ENCODE data around the gene OASL. TPM values are rescaled to one million over a fixed set of nuclear protein-coding genes. Genes with fewer than 3 reads are reported as not detected.

The OASL gene
- total RNA-seq, 1 donor from 2014 or later: not detected

- DNase-seq (ENCODE audit: low spot score): no peak
- TF ChIP-seq EZH2phosphoT487 (IDR thresholded peaks at IDR 0.05) (no peak), EZH2 (IDR thresholded peaks at IDR 0.05) (no peak), CTCF (IDR thresholded peaks at IDR 0.05) (no peak)
- no peak overlapping the region for H3K4me3 Mint-ChIP-seq
Measured at GRCh38 chr12:120994059-120994458, 45.0 kb downstream of the OASL start.

GRCh38 chr12:120993496-120993895, 45.5 kb downstream of the OASL start:
- Histone ChIP-seq H3F3A (ENCODE audit: low read depth) (no peaks in the 10 kb centered on the region), H3K27ac (no peak overlapping the region), H3K4me3 (no peak overlapping the region), H4K20me1 (ENCODE audit: low read depth) (no peaks in the 10 kb centered on the region), H3K9me3 (ENCODE audit: low read depth) (no peaks in the 10 kb centered on the region), H3K4me2 (no peak overlapping the region), H3K27me3 (no peaks in the 10 kb centered on the region), H3K9ac (no peak overlapping the region), H2AFZ (replicated peaks) (no peak overlapping the region), H3K36me3 (no peaks in the 10 kb centered on the region), H3K4me1 (no peaks in the 10 kb centered on the region), H3K79me2 (ENCODE audit: low read depth) (no peaks in the 10 kb centered on the region)
- TF ChIP-seq EZH2phosphoT487 (IDR thresholded peaks at IDR 0.05) (no peak), EZH2 (IDR thresholded peaks at IDR 0.05) (no peak), CTCF (IDR thresholded peaks at IDR 0.05) (no peak)
- Mint-ChIP-seq H3K4me3 (no peak overlapping the region), H3K9me3 (no peaks in the 10 kb centered on the region), H3K4me1 (peaks cover 7% of the 10 kb centered on the region), H3K36me3 (no peaks in the 10 kb centered on the region), H3K27me3 (ENCODE audit: insufficient read depth, low read depth) (peaks cover 14% of the 10 kb centered on the region), H3K27ac (no peak overlapping the region)
- no peak for DNase-seq (ENCODE audit: low spot score)

More at GRCh38 chr12:120994059-120994458, 45.0 kb downstream of the OASL start:
- H3K27ac Mint-ChIP-seq: no peak overlapping the region
- Histone ChIP-seq H3K27me3 (no peaks in the 10 kb centered on the region), H3F3A (ENCODE audit: low read depth) (no peaks in the 10 kb centered on the region), H4K20me1 (ENCODE audit: low read depth) (no peaks in the 10 kb centered on the region), H2AFZ (replicated peaks) (no peak overlapping the region), H3K4me1 (no peaks in the 10 kb centered on the region), H3K4me2 (no peak overlapping the region), H3K79me2 (ENCODE audit: low read depth) (no peaks in the 10 kb centered on the region), H3K9me3 (ENCODE audit: low read depth) (no peaks in the 10 kb centered on the region), H3K36me3 (no peaks in the 10 kb centered on the region), H3K4me3 (no peak overlapping the region), H3K27ac (no peak overlapping the region), H3K9ac (no peak overlapping the region)
- H3K4me1 Mint-ChIP-seq: peaks cover 9% of the 10 kb centered on the region
- H3K36me3 Mint-ChIP-seq: no peaks in the 10 kb centered on the region
- H3K9me3 Mint-ChIP-seq: no peaks in the 10 kb centered on the region
- H3K27me3 Mint-ChIP-seq (ENCODE audit: insufficient read depth, low read depth): peaks cover 14% of the 10 kb centered on the region

GRCh38 chr12:120992989-120993388, 46.1 kb downstream of the OASL start:
- Histone ChIP-seq H3K4me1 (no peaks in the 10 kb centered on the region), H4K20me1 (ENCODE audit: low read depth) (no peaks in the 10 kb centered on the region), H2AFZ (replicated peaks) (no peak overlapping the region), H3K4me2 (no peak overlapping the region), H3K27me3 (no peaks in the 10 kb centered on the region), H3K27ac (no peak overlapping the region), H3K9me3 (ENCODE audit: low read depth) (no peaks in the 10 kb centered on the region), H3F3A (ENCODE audit: low read depth) (no peaks in the 10 kb centered on the region), H3K4me3 (no peak overlapping the region), H3K9ac (no peak overlapping the region), H3K36me3 (no peaks in the 10 kb centered on the region), H3K79me2 (ENCODE audit: low read depth) (no peaks in the 10 kb centered on the region)
- Mint-ChIP-seq H3K4me3 (no peak overlapping the region), H3K27me3 (ENCODE audit: insufficient read depth, low read depth) (peaks cover 11% of the 10 kb centered on the region), H3K36me3 (no peaks in the 10 kb centered on the region), H3K27ac (no peak overlapping the region), H3K4me1 (peaks cover 3% of the 10 kb centered on the region), H3K9me3 (no peaks in the 10 kb centered on the region)
- TF ChIP-seq EZH2 (IDR thresholded peaks at IDR 0.05): no peak
- TF ChIP-seq EZH2phosphoT487 (IDR thresholded peaks at IDR 0.05): no peak
- TF ChIP-seq CTCF (IDR thresholded peaks at IDR 0.05): no peak
- no peak for DNase-seq (ENCODE audit: low spot score)
